Adrenal gland (tissue), 12 donors: ENCODE measurements around the gene SBSN. TPM values are rescaled to one million over a fixed set of nuclear protein-coding genes. Genes with fewer than 3 reads are reported as not detected.

Experiments
- DNase-seq, 7 donors: peaks; one replicate each; pipeline ENCODE4 v3.0.0-alpha.2; 2019 to 2020
- H3K27ac ChIP-seq, 5 donors: fragments of 200-600 bp; sonication (generic) in 4 of 5; 1 replicate in 3 of 5; 2 replicates in 2 of 5; pipeline versions ENCODE4 v1.5.1 to v1.8.0; 2016 to 2020; ENCODE audit warnings: mild to moderate bottlenecking in 1 of 5
- H3K27me3 ChIP-seq: fragments of 200-600 bp; 2 replicates; pipeline ENCODE4 v1.8.0; 2021
- H3K36me3 ChIP-seq, 2 donors: fragments of 200-600 bp; replicated peaks in 1 of 2; 1 replicate in 1 of 2; 2 replicates in 1 of 2; pipeline versions ENCODE4 v1.5.1 to v1.8.0; 2018 to 2022
- H3K4me1 ChIP-seq, 2 donors: fragments of 200-600 bp; replicated peaks in 1 of 2; 1 replicate in 1 of 2; 2 replicates in 1 of 2; pipeline versions ENCODE4 v1.5.1 to v1.8.0; 2018 to 2021
- H3K4me3 ChIP-seq, 4 donors: fragments of 200-600 bp; sonication (generic) in 3 of 4; one replicate each; pipeline ENCODE4 v1.5.1; 2016 to 2018
- H3K9me3 ChIP-seq, 3 donors: fragments of 200-600 bp; sonication (generic) in 1 of 3; replicated peaks in 1 of 3; 1 replicate in 2 of 3; 2 replicates in 1 of 3; pipeline versions ENCODE4 v1.5.1 to v1.8.0; 2016 to 2021
- POLR2A ChIP-seq, 2 donors: fragments of 450-650 bp; IDR thresholded peaks; one replicate each; pipeline ENCODE4 v1.6.1; 2017; ENCODE audit warnings: antibody characterized with exemption in 2 of 2, mild to moderate bottlenecking in 2 of 2, moderate library complexity in 1 of 2
- WGBS, 4 donors: extraction: QIAGEN DNeasy Blood & Tissue Kit in 2 of 4; methylation state at CpG; one replicate each; pipeline versions ENCODE4 v1.1.5 to v1.1.7; 2013 to 2017; 5-methylcytosine and 5-hydroxymethylcytosine counted together
- intact Hi-C, 2 donors: fragments of 100-400 bp; cut with DNase I; formaldehyde crosslinking; loops; one replicate each; pipeline versions ENCODE4 v1.14.1 to v1.15.0; 2022 to 2023
- polyA plus RNA-seq, 3 donors: library from polyadenylated mRNA; stranded (reverse); fragments of 200-250 nt in 2 of 3; fragments of 350-450 nt in 1 of 3; fragmentation: Illumina TruSeq in 1 of 3; extraction: RNeasy Lipid Tissue Mini Kit (QIAGEN cat#74804) in 1 of 3; gene quantifications; one replicate each; pipeline ENCODE4 v1.2.3, GENCODE V29; 2013 to 2014
- total RNA-seq, 9 donors: library from RNA; depleted of rRNA in 4 of 9; stranded (reverse); fragments of >200 nt in 4 of 9; fragments of 120-200 nt in 1 of 9; fragmentation: NEBNext Ultra II Directional in 1 of 9; extraction: Animal tissue kit (Norgen Biotek cat#: 25700) in 1 of 9; gene quantifications; one replicate each; pipeline versions ENCODE4 v1.1.0 to v1.2.4, GENCODE V29; 2013 to 2023
- TF ChIP-seq, protein P1 (sequence below), 6 experiments: fragments of 450-650 bp in 4 of 6; fragments of 200-600 bp in 2 of 6; sonication (generic) in 1 of 6; IDR thresholded peaks; 1 replicate in 5 of 6; 2 replicates in 1 of 6; pipeline versions ENCODE4 v1.5.1 to v1.8.0; 2016 to 2021; ENCODE audit warnings: antibody characterized with exemption in 6 of 6, mild to moderate bottlenecking in 2 of 6, moderate library complexity in 1 of 6
- donor health status: healthy with polysubstance abuse.
- donor health status: Bipolar disorder and iron deficiency.
- donor health status: DM: yes; HTN: yes; CAD: no.
- donor health status: DM: no; HTN: no; CAD: no.
- donor health status: DM: no; HTN: no; CAD: no.
- donor health status: DM: yes; HTN: yes; CAD: no.

Gene SBSN
- total and polyA plus RNA-seq, 12 donors: 0.77 TPM; not detected in 11

DNA sequence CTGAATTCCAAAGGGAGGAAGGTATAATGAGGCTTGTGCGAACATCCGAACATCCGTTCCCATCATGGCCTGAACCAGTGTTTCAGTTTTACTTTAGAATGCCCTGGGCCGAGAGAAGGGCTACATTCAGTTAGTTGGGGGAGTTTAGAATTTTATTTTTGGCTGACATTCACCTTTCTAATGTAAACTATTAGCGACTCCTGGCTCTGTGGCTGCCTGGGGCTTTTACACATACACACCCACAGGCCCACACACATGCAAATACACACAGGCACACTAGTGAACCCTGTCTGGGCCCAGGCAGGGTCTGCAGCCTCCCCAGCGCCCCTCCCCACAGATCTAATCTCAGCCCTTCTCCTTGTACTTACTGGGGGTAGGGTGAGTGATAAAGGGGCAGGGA, 11.2 kb upstream of the SBSN start:
- DNase-seq: no peak
- Histone ChIP-seq H3K4me3 (no peak overlapping the region), H3K27ac (no peak overlapping the region), H3K36me3 (no peaks in the 10 kb centered on the region), H3K4me1 (peaks cover under 1 to 4% of the 10 kb centered on the region in 2 donors), H3K27me3 (no peaks in the 10 kb centered on the region), H3K9me3 (no peaks in the 10 kb centered on the region)
- TF ChIP-seq, protein P1, sequence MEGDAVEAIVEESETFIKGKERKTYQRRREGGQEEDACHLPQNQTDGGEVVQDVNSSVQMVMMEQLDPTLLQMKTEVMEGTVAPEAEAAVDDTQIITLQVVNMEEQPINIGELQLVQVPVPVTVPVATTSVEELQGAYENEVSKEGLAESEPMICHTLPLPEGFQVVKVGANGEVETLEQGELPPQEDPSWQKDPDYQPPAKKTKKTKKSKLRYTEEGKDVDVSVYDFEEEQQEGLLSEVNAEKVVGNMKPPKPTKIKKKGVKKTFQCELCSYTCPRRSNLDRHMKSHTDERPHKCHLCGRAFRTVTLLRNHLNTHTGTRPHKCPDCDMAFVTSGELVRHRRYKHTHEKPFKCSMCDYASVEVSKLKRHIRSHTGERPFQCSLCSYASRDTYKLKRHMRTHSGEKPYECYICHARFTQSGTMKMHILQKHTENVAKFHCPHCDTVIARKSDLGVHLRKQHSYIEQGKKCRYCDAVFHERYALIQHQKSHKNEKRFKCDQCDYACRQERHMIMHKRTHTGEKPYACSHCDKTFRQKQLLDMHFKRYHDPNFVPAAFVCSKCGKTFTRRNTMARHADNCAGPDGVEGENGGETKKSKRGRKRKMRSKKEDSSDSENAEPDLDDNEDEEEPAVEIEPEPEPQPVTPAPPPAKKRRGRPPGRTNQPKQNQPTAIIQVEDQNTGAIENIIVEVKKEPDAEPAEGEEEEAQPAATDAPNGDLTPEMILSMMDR (IDR thresholded peaks at IDR 0.05): no peak
- TF ChIP-seq POLR2A (IDR thresholded peaks at IDR 0.05): no peak
- intact Hi-C loops: no loop called here
- 75 to 85% (median 80%) methylated on average over 6 of the region's 6 CpGs for WGBS, 4 donors

DNA sequence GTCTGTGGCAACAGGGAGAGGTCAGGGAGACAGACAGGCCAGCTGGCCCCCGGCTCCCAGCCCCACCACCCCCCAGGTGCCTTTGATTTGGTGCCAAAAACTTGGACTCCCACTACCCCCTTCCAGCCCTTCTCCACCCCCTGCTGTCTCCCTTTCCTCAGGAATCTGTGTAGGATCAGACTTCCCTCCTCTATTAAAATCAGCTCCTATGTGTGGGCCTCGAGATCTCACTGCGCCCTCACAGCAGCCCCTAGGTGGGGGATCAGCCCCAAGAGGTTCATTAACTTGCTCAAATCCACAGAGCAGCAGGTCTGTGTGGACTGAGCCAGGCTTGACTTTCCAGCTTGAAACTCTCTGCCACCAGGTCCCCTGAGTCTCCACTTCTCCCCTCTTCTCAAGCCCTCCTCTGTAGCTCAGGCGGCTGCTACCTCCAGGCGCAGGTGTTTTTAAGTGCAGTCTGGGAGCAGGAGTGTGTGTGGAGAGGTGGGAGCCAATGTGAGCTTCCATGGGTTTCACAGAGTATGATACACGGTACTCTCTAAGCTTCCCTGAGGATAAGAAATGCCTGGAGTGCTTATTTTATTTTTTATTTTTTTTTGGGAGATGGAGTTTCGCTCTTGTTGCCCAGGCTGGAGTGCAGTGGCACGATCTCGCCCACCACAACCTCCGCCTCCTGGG, 6.8 kb upstream of the SBSN start:
- Histone ChIP-seq H3K4me1 (no peaks in the 10 kb centered on the region), H3K27ac (no peak overlapping the region), H3K36me3 (no peaks in the 10 kb centered on the region), H3K9me3 (no peaks in the 10 kb centered on the region), H3K27me3 (peaks cover 16% of the 10 kb centered on the region), H3K4me3 (no peak overlapping the region)
- WGBS, 4 donors: 66 to 82% (median 72%) methylated on average over 8 to 10 of the region's 10 CpGs
- intact Hi-C loops: no loop called here
- TF ChIP-seq, protein P1 (IDR thresholded peaks at IDR 0.05): no peak
- TF ChIP-seq POLR2A (IDR thresholded peaks at IDR 0.05): no peak
- DNase-seq: no peak

GRCh38 chr19:35533822-35534392, 5.8 kb upstream of the SBSN start:
- H3K9me3 ChIP-seq: no peaks in the 10 kb centered on the region
- H3K27ac ChIP-seq: no peak overlapping the region
- intact Hi-C loops: no loop called here
- TF ChIP-seq, protein P1 (IDR thresholded peaks at IDR 0.05): no peak
- no peak for TF ChIP-seq POLR2A (IDR thresholded peaks at IDR 0.05)
- no peaks in the 10 kb centered on the region for H3K36me3 ChIP-seq
- peaks cover 23% of the 10 kb centered on the region for H3K27me3 ChIP-seq
- WGBS, 4 donors: 2 to 8% (median 3%) methylated on average over 16 to 30 of the region's 30 CpGs
- no peak overlapping the region for H3K4me3 ChIP-seq
- no peaks in the 10 kb centered on the region for H3K4me1 ChIP-seq
- DNase-seq: peak in 2 of 7 donors; percentile 54 to 58

DNA sequence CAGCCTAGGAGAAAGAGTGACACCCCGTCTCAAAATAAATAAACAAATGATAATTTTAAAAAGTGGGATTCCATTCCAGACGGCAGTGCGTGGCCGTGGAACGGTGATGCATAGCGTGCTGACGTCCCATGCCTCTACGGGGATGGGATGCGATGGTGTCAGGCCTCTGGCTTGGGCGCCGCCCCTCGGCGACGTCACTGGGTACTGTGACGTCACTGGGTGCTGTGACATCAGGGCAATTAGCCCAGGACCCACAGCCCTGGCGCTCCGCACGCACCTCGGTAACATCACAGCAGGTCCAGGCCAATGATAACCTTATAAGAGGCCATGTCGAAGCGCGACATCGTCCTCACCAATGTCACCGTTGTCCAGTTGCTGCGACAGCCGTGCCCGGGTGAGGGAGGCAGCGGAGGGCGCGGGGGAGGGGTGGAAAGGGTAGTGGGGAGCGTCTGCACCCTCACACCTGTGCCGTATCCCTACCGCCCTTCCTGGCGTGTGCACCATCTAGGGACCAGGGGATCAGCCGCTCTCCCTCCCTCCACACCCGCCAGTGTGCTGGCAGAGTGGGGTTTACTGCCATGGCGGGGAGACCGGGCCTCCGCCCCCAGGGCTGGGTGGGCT, 5.2 kb upstream of the SBSN start, which contains the start of gene GAPDHS:
Gene GAPDHS (plus strand): TSS at position 256 of the 621 bp plus-strand sequence. CDS start 72 bp downstream, at position 328.
- DNase-seq: no peak
- WGBS, 4 donors: 29 to 44% (median 34%) methylated on average over 25 to 39 of the region's 39 CpGs
- TF ChIP-seq, protein P1 (IDR thresholded peaks at IDR 0.05): no peak
- TF ChIP-seq POLR2A (IDR thresholded peaks at IDR 0.05): no peak
- Histone ChIP-seq H3K36me3 (no peaks in the 10 kb centered on the region), H3K9me3 (no peaks in the 10 kb centered on the region), H3K27me3 (peaks cover 29% of the 10 kb centered on the region), H3K4me3 (no peak within 1 kb of the TSS), H3K4me1 (no peaks in the 10 kb centered on the region), H3K27ac (no peak within 1 kb of the TSS)
- intact Hi-C loops: no loop called here
